Hematopoietic multipotent progenitor cell treated with erythropoietin and hydrocortisone succinate and interleukin-3 and kit ligand, for 6 days (in vitro differentiated cells): ENCODE results near the gene GLP2R.
"Not testable (repeated sequence)": the region's sequence is repeated elsewhere in the genome, so short reads cannot be mapped to it uniquely, and the experiment has no call there.

Experiments
- DNase-seq: peaks from one replicate; pipeline ENCODE4 v3.0.0-alpha.2; 2015

Gene GLP2R

DNA sequence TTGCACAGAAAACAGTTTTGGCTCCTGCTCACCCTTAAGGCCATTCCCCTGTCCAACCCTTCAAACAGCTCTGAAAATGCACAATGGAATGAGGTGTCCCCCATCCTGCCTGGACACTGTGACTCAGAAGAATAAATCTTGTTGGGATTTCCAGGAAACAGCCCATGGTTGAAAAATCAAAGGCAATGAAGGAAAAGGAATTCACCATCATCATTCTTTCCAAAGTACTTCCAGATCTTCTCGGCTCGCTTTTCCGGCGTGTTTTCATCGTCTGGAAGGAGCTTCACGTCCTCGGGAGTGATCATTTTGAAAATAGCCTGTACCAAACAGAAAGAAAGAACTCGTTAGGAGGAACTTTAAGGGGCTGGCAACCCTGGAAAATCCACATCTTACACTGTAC is 75.1 kb downstream of the GLP2R start:
- no peak for DNase-seq

DNA sequence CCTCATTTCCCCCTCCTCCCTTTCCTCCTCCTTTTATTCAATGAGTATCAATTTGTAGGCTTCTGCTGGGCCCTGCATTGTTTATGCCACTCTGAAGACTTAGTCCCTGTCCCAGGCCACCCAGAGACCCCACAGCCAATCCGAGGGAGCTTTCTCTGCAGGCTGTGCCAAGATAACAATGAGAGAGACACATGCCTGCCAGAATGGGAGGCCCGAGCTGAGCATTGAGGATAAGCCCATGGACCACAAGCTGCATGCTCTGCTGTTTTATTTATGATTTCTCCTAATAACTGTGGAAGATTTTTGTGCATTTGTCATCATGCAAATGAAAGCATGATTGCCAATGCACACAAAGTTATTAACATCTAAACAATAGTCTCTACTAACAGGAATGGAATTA is 76.4 kb downstream of the GLP2R start:
- DNase-seq = no peak

DNA sequence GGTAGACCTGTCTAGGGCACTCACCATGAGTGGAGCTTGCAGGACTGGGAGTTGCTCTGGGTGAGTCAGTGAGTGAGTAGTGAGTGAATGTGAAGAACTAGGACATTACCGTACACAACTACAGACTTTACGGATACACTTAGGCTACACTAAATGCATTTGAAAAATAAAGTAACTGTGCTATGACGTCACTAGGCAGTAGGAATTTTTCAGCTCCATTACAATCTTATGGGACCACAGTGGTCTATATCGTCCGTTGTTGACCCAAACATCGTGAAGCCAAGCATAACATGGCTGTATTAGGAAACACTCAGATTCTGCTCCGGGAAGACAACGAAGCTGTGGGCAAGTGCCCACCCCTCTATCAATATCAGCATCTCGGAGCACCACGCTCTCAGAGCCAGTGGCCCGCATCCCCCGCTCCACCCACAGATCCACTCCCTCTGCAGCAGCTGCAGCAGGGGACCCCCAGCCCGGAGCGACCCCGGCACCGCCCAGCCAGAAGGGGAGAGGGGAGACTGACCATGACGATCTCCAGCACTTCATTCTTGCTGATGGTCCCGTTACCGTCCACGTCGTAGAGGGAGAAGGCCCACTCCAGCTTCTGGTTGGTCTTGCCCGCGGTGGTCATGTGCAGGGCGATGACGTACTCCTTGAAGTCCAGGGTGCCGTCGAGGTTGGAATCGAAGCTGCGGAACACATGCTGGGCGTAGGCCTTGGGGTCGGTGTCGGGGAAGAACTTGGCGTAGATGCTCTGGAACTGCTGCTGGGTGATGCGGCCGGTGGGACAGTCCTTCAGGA is 78.8 kb downstream of the GLP2R start:
- no peak for DNase-seq

DNA sequence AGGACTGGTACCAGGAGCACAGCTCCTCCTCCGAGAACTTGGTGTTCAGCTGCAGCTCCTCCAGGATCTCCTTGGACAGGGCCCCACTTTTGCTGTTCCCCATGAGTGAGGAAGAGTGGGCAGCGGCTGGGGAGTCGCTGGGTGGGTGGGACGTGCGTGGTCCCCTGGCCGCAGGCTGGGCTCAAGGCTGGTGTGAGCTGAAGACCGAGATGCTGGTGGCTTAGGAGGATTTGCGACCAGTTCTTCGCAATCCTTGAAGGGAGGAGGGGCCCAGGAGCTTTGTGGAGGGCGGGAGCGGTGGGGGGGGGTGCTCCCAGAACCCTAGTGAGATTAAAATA is 79.3 kb downstream of the GLP2R start, which contains the start of gene RCVRN:
Gene RCVRN (minus strand): TSS at position 194 of the 338 bp plus-strand sequence. CDS start 91 bp downstream, at position 103.
- no peak for DNase-seq

DNA sequence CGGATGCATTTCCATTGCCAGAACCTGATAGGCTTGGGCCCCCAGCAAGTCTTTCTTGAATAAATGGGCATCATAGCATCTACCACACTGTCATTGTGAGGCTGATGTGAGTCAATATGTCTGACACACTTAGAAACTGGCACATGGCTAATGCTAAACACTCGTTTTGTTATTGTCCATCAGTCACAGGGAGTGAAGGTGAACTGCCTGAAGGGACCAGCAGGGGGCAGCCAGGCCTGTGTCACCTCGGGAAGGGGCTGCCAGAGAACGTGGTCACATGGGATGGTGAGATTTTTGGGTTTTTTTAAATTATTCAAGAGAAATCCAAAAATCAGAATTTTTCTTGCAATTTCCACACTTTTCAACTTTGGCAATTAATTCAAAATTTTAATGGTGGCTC is 80.2 kb downstream of the GLP2R start:
- peak; percentile 57 for DNase-seq

DNA sequence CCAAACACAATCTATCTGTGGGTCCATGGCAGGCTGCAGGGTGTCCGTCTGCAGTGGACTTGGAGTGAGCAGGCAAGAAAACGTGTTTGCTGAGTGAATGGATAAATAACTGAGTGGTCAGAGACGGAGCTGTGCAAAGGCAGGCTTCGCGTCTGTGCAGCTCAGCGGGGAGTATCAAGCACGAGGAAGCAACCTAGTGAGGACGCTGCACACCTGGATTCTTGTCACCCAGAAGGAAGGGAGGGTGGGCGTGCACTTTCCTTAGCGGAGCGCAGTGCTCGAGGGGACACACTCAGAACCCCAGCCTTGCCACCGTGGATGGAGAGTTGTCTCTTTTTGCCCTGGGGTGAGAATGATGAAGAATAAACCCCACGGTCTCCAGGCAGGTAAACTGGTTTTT is 80.9 kb downstream of the GLP2R start:
- DNase-seq = no peak

DNA sequence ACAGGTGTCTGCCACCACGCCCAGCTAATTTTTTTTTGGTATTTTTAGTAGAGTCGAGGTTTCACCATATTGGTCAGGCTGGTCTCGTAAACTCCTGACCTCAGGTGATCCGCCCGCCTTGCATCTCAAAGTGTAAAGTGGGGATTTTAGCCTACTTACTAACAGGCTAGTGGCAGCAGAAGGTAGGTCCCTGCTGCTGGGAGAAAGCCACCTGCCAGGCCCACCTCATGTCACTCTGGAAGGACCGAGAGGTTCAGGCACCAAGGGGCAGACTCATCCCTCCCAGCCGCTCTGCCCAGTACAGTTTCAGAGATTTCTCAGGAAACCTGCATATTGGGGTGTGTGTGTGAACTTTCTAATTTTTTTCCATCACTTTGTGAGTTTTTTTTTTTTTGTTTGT is 81.4 kb downstream of the GLP2R start:
- no peak for DNase-seq

DNA sequence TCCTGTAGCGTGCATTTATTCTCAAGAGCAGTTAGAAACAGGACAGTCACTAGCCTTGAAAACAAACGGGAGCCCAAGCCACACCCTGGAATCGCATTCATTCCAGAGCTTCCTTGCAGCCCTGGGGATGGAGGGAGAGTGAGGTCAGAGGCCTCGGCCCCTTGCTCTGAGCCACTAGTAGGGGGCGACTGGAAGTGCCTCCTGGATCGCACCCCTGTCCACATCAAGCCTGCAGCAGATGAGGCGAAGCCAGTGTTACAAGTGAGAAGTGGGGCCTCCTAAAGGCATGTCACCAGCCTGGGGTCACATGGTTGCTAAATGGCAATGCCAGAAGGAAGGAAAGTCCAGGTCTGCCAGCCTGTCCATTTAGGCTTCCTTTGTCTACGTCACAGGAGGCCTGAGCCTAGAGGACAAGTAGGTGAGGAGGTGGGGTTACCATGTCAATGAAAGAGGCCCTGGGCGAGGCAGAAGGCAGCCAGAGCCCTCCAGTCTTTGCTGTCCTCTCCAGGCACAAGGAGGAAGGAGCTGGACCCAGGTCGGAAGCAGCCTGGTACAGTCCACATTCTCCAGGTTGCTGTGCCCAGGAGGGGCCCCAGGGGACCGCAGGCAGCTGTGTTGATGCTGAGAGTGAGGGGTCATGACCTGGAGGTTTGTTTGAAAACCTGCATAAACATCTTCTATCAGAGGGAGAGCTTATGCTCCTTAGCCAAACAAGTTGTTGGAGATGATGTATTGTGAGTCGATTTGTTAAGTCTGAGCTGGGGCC is 82.3 kb downstream of the GLP2R start:
- no peak for DNase-seq

DNA sequence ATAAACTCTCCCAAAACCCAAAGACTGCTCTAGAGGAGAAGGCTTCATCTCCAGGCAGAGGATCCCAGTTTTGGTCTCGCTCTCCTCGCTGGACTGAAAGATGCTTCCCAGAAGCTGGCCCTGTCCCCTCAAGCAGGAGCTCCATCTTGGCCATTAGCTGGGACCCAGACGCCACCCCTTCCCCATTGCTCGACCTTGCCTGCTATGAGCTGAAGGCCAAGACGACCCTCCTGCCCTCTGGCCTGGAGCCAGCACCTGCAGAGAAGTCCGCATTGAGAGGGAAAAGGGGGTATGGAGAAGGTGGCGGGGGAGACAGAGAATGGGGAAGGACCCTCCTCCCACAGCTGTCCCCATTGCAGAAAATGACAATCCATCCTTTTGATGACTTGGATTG is 82.9 kb downstream of the GLP2R start:
- DNase-seq = no peak

DNA sequence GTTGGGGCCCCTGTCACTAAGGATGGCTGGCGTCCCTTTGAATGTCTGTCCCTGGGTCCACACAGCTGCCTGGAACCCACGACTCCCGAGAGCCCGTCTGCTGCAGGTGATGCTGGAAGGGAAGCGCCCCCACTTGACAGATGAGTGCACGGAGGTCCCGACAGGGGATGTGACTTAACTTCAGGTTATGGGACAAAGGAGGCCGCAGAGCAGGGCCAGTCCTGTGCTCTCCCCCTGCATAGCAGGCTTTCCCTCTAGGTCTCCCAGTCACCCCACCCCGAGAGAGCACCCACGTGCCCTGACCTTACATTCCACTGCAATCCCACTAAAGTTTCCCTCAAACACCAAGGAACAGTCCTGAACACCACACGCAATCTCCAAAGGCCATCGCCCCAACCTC is 85.4 kb downstream of the GLP2R start:
- DNase-seq = no peak

DNA sequence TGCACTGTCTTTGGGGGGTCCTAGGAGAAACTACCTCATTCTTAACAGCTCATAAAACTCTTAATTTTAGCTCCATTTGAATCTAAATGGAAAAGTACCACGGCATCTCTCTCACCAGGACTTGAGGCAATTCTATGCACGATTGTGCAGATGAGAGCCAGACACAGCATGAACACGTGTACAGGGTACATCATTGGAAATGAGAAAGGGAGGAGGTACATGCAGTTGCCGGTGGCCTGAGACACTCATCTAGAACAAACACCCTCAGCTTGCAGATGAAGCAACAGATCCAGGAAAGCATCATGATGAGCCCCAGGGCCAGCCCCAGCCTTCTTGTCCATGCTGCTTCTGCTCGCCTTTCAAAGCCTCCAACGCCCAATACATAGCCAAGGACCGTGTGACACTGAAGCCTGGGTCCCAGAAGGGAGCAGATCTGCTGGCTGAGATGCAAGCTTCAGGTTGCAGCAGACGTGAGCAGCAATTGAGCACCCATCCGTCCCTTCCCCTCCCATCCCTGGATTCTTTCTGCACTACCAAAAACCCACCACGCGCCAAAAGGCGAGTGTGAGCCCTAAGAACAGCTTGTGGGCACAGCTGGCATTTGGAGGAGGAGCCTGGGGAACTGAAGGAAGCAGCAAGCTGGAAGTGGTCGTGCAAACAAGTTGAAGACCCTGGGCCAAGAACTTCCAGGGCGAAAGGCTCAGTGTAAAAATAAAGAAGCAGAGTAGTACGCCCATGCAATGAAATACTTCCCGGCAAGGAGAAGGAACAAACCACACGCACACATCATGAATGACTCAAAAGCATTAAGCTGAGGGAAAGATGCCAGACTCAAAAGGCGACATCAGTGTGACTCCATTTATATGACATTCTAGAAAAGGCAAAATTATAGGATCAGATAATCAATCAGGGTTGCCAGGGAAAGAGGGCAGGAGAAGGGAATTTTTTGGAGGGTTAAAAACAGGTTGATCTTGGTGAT is 86.7 kb downstream of the GLP2R start:
- DNase-seq = no peak

DNA sequence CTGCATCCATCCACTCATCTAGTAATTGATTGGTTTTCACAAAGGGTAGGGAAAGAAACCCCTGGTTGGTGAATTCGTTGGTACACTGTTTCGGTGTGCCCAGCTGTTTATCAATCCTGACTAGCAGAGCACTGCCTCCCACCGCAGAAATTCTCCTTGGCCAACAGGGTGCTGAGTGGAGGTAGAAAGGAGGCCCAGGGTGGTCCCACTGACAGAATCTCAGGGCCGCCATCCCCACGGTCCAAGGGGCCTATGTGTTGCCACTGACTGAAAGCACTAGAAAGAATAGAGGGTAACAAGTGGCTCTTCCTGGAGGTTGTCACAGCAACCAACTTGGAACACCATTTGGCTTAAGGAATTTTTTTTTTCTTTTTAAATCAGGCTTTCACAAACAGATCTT is 87.8 kb downstream of the GLP2R start:
- DNase-seq = no peak

DNA sequence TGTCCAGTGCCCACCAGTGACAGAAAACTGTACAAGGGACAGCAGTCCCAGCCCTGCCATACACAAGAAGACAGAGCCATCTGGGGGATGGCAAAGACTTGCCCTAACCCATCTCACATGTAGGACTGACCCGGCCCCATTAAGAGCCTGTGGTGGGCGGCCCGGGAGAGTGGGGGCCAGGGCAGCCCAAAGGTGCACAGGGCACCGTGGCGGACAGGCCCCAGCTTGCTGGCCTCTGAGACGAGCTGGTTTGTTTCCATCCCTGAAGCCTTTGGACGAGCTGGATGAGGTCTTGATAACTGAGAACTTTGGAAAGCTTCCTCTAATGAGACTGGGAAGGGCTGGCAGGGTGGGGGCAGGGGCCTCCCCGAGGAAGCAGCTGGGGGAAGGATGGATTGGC is 90.4 kb downstream of the GLP2R start:
- DNase-seq = no peak

DNA sequence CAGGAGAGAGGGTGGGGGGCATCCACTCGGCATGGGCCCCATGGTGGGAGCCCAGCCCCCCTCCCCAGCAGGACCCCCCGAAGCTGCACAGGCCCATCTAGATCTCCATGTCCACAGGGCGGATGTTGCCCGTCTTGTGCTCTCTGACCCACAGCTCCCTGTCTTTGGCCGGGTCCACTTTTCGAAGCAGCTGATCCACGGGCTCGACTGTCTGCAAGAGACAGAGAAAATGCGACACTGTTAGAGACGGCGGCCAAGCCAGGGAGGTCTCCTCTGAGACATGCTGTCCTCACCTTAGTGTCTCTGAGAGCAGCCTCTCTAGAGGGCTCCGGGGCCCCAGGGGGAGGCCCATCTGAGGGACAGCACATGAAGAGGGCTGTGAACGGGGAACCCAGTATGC is 91.4 kb downstream of the GLP2R start:
- DNase-seq = no peak

DNA sequence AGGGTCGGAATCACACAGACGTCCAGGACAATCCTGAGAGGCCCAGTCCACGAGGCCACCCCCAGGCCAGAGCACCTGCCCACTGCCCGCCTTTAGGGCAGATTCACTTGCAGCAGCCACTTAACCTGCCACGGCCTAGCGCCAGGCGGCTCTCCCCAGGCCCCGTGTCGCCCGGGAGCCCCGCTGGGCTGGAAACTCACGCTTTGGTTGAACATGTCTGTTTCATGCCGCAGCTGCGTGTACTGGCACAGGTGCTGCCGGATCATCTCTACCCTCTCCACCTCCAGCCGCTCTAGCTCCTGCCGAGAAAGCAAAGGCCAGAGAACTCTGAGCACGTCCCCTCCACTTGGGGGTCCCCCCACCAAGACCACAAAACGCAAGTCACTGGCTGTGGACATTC is 92.1 kb downstream of the GLP2R start:
- DNase-seq = no peak

DNA sequence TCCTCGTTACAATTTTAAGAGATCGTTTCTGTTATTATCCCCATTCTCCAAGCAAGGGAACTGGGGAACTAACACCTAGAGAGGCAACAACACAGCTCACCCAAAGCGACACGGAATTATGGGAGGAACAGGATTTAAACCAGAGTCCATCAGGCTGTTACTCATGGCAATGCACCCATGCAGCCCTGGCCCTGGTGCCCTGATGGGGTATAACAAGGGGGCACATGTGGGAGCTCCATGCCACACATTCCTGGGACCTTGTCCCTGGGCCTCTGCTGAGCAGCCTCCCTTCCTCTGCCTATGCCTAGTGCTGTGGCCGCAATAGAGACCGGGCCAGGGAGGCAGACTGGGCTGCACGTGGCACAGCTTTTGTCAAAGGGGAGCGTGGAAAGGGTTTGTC is 92.6 kb downstream of the GLP2R start:
- no peak for DNase-seq

DNA sequence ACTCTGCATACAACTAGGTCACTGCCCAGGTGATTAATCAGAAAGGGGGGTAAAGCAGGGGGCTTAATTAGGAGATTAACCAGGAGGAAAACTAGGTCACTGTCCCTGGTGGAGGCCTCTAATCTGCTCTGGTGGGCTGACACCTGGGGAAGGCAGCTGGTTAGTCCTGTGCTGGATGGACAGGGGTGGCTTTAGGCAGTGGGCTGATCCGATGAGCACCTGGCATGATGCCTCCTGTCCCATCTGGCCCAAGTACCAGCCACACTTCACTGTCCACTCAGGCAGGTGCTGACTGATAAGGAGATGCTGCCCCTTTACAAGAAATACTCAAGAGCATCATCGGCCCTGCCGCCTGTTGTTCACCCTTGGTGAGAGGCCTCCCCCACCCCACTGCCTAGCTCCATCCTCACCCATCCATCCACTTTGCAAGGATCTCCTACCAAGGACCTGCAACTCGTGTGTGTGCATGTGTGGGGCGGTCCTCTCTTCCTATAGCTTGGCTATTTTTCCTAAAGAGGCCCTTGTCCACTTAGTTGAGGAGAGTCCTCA is 93.2 kb downstream of the GLP2R start:
- no peak for DNase-seq

DNA sequence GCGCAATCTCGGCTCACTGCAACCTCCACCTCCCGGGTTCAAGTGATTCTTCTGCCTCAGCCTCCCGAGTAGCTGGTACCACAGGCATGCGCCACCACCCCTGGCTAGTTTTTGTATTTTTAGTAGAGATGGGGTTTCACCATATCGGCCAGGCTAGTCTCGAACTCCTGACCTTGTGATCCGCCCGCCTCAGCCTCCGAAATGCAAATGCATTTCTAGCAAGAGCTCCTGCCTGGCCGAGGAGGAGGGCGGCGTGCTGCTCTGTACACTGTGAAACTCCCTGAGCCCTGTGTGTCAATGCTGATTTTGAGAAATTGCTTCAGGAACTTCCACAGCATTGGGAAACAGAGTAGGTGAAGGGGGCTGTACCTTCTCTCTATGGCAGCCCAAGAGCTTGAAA is 95.5 kb downstream of the GLP2R start:
- DNase-seq = not testable (repeated sequence)

DNA sequence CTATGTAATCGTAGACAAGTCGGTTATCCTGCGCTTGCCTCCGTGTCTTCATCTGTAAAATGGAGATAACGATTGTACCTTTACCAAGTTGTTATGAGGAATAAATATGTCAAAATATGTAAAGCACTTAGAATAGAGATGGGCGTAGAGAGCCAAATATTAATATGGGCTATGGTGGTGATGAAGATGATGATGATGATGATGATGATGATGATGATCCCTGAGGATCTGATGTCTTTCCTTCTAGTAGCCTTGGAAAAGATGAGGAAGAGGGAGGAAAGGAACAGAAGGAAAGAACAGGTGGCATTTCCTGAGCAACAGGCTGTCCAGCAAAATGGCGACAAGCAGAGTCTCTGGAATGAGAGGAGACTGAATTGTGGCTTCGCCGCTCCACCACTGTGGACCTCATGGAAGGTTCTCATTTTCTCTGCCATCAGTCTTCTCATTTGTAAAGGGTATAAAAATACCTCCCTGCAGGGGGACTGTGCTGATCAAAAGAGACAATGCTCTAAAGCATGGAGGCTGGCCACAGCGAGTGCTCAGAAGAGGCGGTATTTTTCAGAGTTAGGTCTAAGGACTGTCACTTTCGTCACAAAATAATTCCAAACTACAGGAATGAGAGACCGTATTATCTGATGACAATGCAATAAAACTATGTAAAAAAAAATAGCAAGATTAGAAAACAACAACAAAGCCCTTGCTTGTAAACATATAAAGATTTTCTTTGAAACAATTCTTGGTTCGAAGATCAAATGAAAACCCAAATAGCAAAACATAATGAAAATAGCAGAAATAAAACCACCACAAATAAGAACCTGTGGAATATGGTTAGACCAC is 96.5 kb downstream of the GLP2R start:
- DNase-seq = no peak

DNA sequence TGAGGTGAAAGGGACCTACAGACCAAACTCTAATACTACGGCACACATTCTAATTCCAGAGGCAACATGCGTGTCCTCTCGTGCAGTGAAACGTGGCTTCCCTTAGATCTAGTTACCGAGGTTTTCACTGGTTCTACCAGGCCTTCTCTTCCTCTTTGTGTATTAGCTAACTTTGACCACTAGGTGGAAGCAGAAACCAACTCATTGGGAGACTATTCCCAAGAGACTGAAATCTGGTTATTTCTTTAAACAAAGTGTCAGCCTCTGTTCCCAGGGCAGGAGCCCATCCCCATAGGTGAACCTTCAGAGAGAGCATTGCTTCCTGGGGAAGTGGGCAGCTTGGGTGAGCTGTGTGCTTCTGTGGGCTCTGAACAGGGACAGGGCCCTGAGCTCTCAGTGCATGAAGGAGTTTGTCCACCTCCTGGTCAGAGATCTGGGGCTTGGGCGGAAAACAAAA is 99.0 kb downstream of the GLP2R start:
- DNase-seq = peak; percentile 85

DNA sequence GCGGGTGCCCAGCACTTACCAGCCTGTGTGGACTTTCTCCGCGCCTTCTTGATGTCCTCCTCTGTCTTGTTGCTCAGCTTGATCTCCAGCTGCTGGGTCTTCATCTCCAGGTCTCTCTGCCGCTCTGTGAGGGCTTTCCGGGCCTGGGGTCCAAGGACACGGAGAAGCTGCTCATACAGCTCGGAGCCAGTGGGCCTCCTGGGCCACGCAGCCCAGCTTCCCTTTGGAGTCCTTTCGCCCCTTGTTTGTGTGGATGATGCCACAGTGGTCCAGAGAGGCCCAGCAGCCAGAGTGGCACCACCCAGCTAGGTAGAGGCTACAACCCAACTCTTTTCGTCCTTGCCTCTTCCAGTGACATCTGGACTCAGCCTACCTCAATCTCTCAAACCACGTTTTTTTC is 99.7 kb downstream of the GLP2R start:
- DNase-seq = no peak
